ENCODE measurements around the gene AZI2.

Gene AZI2

DNA sequence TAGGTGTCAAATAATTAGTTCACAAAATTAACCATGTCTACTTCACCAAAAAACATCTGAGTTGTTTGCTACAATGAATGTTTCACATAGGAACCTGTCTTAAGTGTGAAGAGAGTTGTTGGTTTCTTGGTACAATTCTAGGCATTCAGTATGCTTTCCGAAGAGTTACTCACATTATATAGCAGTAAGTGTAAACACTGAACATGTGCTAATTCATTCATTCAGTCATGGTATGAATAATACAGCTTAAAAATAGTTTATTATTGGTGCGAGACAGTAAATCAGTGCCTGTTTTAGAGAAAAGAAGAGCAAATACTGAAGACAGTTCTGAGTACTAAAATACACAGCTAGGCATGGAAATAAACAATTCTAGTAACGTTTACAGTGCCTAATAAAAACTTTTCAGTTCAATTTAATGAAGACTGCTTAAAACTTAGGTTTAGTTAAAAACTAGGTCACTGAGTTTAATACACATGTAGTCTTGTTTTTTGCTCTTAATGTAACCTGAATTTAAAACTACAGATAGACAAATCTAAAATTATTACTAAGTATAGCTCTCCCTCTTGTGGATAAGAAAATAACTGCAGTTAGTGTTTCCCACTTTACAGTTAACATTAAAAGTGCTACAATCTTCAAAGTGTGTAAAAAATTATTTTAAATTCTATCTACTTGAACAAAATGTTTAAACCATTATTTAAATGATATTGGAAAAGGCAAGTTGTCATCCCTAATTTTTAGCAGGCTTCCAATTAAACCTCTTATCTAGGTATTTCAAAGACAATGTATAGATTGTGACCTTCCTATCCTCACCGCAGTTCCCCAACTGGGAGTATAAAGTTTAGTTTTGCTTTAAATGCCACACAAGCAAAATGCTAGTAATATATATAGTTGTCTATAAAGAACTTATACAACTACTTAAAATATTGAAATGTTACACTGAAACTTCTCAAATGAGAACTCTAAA is 20.2 kb downstream of the AZI2 start:
- no peak for DNase-seq (ENCODE audit: low read depth in 1 of 2, low spot score in 1 of 2)
- Histone ChIP-seq H3K4me3 (replicated peaks; ENCODE audit: insufficient read depth, low read length) (no peak overlapping the region), H3K27ac (replicated peaks) (no peak overlapping the region)

GRCh38 chr3:28326458-28326926 is 22.1 kb downstream of the AZI2 start:
- Histone ChIP-seq H3K4me3 (replicated peaks; ENCODE audit: insufficient read depth, low read length) (no peak overlapping the region), H3K27ac (replicated peaks) (no peak overlapping the region), H3K27me3 (ENCODE audit: insufficient read depth, poor library complexity, severe bottlenecking) (no peaks in the 10 kb centered on the region)
- peak in 1 of 2 experiments; percentile 36 for DNase-seq (ENCODE audit: low read depth in 1 of 2, low spot score in 1 of 2)
- TF ChIP-seq POLR2AphosphoS5 (IDR thresholded peaks at IDR 0.05; ENCODE audit: low read depth): no peak
- TF ChIP-seq CTCF (IDR thresholded peaks at IDR 0.05; ENCODE audit: insufficient read depth, low read length): no peak
- TF ChIP-seq GABPA (IDR thresholded peaks at IDR 0.05; ENCODE audit: low read depth): no peak

More for the DNA sequence above, 20.2 kb downstream of the AZI2 start:
- TF ChIP-seq GABPA (IDR thresholded peaks at IDR 0.05; ENCODE audit: low read depth): no peak
- peak; percentile 27 for TF ChIP-seq CTCF (IDR thresholded peaks at IDR 0.05; ENCODE audit: insufficient read depth, low read length)
- no peaks in the 10 kb centered on the region for H3K27me3 ChIP-seq (ENCODE audit: insufficient read depth, poor library complexity, severe bottlenecking)

DNA sequence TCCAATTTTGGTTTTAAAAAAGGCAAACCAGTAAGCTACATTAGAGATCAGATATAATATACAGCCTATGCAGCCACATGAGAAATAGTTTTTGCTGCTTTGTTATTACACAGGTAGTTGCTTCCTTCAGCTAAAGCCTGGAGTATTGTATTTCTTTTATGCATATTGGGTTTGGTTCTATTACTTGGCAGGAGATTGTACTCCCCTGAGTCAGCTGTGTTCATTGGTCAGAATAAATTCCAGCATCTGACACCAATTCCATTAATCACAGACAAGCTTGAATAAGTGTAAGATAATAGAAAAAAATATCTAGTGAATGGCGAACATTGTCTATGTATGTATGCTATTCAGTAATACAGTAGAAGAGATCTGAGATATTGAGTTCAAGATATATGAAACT is 26.2 kb downstream of the AZI2 start:
- no peak overlapping the region for H3K4me3 ChIP-seq (replicated peaks; ENCODE audit: insufficient read depth, low read length)
- no peak for DNase-seq (ENCODE audit: low read depth in 1 of 2, low spot score in 1 of 2)
- H3K27me3 ChIP-seq (ENCODE audit: insufficient read depth, poor library complexity, severe bottlenecking): no peaks in the 10 kb centered on the region
- no peak overlapping the region for H3K27ac ChIP-seq (replicated peaks)
- TF ChIP-seq CTCF (IDR thresholded peaks at IDR 0.05; ENCODE audit: insufficient read depth, low read length) (no peak), GABPA (IDR thresholded peaks at IDR 0.05; ENCODE audit: low read depth) (no peak), SPI1 (IDR thresholded peaks at IDR 0.05; ENCODE audit: borderline replicate concordance, low read depth) (no peak), POLR2AphosphoS5 (IDR thresholded peaks at IDR 0.05; ENCODE audit: low read depth) (no peak)
- TF ChIP-seq, protein P1, sequence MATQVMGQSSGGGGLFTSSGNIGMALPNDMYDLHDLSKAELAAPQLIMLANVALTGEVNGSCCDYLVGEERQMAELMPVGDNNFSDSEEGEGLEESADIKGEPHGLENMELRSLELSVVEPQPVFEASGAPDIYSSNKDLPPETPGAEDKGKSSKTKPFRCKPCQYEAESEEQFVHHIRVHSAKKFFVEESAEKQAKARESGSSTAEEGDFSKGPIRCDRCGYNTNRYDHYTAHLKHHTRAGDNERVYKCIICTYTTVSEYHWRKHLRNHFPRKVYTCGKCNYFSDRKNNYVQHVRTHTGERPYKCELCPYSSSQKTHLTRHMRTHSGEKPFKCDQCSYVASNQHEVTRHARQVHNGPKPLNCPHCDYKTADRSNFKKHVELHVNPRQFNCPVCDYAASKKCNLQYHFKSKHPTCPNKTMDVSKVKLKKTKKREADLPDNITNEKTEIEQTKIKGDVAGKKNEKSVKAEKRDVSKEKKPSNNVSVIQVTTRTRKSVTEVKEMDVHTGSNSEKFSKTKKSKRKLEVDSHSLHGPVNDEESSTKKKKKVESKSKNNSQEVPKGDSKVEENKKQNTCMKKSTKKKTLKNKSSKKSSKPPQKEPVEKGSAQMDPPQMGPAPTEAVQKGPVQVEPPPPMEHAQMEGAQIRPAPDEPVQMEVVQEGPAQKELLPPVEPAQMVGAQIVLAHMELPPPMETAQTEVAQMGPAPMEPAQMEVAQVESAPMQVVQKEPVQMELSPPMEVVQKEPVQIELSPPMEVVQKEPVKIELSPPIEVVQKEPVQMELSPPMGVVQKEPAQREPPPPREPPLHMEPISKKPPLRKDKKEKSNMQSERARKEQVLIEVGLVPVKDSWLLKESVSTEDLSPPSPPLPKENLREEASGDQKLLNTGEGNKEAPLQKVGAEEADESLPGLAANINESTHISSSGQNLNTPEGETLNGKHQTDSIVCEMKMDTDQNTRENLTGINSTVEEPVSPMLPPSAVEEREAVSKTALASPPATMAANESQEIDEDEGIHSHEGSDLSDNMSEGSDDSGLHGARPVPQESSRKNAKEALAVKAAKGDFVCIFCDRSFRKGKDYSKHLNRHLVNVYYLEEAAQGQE (IDR thresholded peaks at IDR 0.05; ENCODE audit: insufficient replicate concordance, low read depth): no peak

DNA sequence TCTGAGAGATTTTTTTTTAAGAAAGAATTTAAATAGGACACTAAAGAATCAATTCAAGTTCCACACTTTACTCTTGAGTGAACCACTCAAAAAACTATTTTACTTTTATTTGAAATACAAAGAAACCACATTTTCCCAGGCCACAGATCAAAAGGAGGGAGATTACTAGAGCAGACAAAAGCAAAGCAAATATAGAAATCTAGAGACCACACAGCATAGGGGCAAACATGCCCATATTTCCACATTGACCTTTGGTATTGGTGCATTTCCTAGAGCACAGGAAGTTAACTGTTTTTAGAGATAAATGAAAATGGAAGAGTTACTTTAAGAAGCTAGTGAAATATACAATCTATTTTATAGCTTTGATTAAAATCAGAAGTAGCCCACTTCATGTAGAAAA is 27.6 kb downstream of the AZI2 start:
- Histone ChIP-seq H3K27ac (replicated peaks) (no peak overlapping the region), H3K27me3 (ENCODE audit: insufficient read depth, poor library complexity, severe bottlenecking) (no peaks in the 10 kb centered on the region), H3K4me3 (replicated peaks; ENCODE audit: insufficient read depth, low read length) (no peak overlapping the region)
- TF ChIP-seq, protein P1 (IDR thresholded peaks at IDR 0.05; ENCODE audit: insufficient replicate concordance, low read depth): no peak
- no peak for TF ChIP-seq POLR2AphosphoS5 (IDR thresholded peaks at IDR 0.05; ENCODE audit: low read depth)
- TF ChIP-seq SPI1 (IDR thresholded peaks at IDR 0.05; ENCODE audit: borderline replicate concordance, low read depth): no peak
- no peak for TF ChIP-seq CTCF (IDR thresholded peaks at IDR 0.05; ENCODE audit: insufficient read depth, low read length)
- TF ChIP-seq GABPA (IDR thresholded peaks at IDR 0.05; ENCODE audit: low read depth): no peak
- DNase-seq (ENCODE audit: low read depth in 1 of 2, low spot score in 1 of 2): no peak
